HG03432 (cell line): Measurements from ENCODE around the gene CYTH1.

Experiments
- ATAC-seq: cut with Tn5 transposase; IDR thresholded peaks from one replicate; pipeline ENCODE4 v1.9.1; 2021; ENCODE audit warnings: mild to moderate bottlenecking, moderate library complexity; ENCODE audit not compliant: unreplicated experiment

The CYTH1 gene

DNA sequence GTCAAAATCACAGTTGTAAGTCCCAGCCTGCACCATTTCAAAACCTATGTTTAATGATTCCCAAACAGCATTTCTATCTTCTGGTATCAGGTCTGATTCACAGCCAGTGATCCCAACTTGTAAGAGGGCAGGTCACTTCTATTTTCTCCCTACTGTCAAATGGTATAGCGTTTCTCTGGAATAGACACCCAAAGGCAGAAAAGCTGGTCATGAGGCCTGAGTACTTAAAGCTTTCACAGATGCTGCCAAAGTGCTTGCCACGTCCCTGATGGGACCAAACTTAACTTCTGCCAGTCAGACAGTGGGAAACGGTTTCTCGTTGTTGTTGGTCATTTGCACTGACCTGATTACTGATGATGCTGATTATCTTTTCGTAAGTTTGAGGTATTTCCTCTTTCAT is 43.4 kb downstream of the CYTH1 start:
- no peak for ATAC-seq

DNA sequence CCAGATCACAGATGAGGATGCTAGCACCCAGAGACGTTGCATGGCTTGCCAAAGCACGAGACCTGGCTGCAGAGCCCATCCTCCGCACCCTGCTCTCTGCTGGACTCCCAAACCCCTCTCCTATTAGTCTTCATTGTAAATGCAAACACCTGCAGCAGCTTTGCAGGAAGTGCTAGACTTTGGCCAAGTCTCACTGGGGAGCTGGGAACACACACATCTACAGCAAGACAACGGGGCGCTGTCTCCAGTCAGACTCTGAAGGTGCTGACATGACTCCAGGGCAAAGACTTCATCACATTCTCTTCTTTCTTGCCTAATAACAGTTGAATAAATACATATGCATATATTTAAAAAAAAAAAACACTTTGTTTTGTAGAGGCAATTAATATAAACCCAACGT is 43.8 kb downstream of the CYTH1 start:
- no peak for ATAC-seq

DNA sequence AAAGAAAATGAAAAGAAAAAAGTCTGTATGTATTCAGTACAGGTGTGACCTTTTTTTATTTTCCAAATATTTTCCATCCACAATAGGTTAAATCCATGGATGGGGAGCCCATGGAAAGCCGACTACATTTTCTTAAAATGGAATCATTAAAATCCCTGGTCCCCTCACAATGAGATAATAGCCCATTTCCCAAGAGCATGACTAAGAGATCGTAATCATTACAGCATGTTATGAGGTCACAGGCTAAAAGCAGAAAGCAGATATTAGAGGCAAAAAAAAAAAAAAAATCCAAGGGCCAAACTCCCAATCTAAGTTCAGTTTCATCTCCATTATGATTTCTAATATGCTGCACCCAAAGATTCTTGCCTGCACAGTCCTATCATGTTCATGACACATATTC is 44.7 kb downstream of the CYTH1 start:
- no peak for ATAC-seq

DNA sequence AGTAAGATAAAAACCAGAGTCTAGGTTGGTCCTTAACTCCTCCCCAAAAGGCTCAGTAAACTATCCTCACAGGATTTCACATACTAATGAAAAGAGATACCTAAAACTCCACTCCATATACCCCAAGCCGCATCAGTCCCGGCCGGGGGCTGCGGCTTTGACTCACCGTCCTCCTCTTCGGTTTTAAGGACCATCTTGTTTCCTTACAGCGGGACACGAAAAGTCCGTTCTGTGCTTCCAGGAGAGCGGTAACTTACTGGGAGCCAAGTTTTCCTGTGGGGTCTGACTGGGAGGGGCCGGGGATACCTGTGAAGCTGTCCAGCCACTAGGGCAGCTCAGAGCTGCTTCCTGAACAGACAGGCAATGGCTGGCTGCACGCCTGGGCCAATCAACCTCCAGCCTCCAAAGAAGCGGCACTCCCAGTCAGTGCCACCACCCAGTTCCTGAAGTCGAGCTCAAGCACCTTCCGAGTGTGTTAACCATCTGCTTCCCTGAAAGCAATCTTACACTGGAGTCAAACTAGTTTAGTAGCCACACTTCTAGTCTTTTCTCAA is 45.5 kb downstream of the CYTH1 start:
- ATAC-seq, result peak; percentile 46

DNA sequence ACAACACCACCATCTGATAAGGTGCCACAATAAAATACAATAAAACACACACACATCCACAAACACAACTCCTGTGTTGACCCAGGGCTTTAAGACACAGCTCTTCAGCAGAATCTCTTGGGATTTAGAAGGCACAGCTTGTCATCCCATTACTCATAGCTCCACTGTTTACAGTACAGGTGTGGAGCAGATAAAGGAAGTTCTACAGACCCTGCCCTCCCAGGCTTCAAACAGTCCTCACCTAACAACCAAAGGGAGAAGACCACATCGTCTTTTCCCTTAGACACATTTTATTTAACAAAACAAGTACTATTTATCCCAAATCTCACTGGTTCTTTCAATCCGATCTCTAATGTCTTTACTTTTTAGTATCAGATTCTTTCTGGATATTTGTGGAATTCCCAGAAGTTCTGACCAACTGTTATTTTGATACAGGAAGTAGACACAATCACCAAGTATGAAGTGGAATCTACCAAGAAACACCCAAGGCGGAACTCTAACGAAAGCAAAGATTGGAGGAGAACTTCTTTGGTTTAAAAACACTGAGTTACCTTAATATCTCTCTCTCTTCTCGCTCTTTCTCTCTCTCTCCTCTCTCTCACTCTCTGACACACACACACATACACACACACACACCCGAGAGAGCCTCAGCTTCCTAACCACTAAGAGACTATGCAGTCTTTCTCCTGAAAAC is 46.1 kb downstream of the CYTH1 start:
- ATAC-seq, result peak; percentile 2

DNA sequence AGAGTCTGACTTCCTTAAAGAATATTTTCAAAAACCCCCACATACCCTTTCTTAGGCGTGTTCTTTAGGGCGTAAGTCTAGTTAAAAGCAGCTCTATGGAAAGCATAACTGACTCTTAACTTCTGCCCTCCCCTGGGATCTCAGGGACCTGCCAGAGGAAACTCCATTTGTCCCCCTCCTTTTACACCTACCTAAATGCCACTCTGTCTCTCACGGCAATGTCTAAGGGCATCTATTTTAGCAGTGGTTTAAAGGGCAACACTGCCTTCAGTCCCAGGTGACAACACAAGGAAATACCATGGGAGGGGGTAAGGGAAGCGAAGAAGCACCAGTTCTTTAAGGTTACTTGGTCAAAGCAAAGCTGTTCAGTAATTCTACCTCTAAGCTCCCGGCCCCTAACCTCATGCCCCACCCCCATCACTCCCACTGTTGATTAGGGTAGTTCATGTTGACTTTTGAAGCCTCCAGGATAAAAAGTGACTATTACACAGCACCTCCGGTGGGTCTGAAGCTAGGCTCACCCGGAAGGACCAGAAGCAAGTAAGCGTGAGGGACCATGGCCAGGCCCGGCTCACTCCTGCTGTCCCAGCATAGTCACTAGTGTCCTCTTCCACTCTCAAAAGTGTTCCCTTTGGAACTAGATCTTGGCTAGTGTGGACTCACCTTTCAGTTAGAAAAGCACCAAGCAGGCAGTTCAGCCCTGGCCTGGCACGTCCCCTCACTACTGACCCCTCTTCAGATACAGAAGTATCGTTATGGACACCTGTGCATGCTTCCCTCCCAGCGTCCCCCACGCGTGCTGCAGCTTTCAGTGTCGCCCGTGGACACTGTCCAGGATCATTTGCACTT is 47.1 kb downstream of the CYTH1 start:
- no peak for ATAC-seq

DNA sequence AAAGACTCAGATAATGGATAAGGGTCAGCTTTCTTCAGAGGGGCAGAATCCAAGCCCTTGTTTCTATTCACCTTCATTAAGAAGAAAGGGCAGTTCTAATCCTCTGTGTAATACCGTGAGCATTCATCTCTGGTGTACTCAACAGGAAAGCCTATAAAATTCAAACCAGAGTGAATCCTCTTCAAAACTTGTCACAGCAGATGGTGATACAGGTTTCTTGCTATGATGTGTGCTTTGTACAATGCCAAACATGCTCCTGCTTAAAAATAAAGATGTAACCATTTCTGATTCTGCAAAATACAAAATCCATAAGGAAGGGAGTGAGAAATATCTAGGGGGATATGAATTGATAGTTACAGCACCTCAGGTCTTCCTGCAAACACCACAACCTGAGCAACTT is 49.7 kb downstream of the CYTH1 start:
- ATAC-seq, result no peak

DNA sequence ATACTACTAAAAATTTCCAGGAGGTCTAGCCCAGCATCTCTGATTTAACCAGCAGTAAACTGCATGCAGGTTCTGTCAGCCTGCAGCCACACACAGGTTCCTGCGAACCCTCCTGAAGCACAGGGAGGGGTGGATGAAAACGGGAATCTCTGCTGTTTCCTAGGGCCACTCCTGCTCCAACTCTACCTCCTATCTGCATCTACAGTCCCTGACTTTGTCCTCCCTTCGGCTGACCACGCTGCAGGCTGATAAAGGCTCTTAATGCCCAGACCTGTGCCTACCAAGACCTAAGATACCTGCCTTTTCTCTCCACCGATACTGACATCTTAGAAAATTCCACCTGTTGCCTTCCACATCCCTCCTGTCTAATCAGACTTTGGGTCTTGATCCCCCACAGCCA is 50.2 kb downstream of the CYTH1 start:
- no peak for ATAC-seq

DNA sequence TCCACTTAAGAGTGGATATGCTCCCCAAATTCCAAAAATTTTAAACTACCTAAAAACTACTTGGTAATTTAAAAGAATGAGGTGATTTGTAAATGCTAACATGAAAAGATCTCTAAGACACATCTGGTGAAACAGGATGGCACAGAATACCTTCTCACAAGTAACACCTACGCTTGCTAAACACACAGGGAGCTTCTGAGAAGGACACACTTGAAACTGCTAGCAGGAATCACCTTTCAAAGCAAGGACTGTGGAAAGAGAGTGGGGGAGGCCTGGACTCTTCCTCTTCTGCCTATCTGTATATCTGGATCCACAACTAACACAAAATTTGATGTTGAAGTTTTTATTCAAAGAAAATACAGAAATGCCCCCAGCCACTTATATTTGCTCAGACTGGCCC is 52.4 kb downstream of the CYTH1 start:
- no peak for ATAC-seq

DNA sequence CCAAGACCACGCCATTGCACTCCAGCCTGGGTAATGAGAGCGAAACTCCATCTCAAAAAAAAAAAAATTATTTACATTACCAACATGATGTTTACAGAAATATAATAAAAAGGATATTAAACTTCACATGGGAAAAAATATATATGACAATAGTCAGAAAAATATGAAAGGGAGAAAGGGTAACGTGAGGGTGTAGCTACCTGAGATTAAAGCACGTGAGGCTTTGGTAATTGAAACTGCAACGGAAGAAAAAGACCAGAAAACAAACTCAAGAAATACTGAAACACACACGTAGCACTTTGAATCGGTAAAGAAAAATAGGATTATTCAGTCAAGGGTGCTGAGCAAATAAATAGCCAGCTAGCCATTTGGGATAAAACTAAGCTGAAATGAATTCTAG is 53.6 kb downstream of the CYTH1 start:
- ATAC-seq, result no peak

DNA sequence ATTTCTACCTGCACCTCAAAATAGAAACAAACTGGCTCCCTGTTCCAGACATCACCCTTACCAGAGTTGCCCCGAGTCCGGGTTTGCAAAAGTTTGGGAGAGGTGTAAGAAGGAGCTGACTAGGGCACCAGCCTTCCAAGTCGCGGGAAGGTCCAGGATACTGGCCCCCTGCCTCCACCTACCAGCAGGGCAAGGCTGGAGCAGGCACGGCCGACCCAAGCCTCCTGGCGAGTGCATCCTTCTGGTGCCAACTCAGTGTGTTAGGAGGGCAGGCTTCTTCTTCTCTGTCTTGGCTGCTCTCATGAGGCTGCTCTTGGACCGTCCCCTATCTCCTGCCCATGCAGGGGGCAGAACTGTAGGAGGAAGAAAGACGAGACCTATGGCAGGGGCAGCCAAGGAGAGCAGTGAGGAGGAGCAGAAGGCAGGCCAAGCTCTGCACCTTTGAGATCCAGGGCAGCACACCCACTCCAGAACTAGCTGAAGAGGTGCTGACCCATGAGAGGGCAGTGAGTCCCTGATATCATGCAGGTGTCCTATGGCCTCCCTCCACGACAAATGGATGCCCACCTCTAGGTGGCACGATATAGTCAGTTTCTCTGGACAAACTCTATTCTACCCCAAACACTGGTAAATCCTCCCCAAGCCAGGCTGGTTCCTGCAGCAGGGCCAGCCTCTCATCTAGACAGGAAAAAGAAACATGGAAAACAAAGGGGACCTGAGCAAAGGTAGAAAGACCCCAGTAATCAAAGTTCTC is 54.4 kb downstream of the CYTH1 start:
- no peak for ATAC-seq

DNA sequence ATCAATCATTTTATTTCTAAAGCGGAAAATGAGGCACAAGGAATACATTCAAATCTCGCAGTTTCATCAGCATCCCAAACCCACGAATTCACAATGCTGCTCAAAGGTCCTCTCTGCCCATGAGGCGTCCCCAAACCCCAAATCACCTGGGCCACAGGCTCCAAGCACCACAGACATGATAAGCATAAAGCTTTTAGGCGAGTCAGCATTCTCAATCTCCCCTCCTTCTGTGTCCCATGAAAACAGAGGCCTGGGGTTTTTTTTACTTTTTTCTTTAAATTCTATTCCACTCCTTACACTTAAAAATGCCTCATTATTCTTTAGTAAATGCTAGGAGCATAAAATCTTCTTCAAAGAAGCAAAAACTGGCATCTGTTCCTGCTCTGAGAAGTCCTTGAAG is 55.0 kb downstream of the CYTH1 start:
- no peak for ATAC-seq

DNA sequence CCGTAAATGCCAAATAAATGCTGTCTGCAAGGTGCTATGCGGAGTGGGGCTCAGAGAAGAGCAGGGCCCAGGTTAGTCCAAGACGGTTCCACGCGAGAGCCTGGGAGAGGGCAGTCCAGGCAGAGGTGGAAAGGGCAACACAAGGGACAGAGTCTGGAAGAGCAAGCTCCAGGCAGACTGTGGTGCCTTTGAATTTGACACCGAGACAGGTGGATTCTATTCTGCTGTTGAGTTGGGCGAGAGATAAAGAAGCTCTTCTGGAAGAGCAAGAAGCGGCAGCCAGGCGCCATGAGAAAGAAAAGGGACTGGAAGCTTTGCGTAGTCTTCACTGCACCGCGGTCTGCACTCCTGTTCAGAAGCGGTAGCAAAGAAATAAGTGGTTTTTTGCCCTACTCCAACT is 55.6 kb downstream of the CYTH1 start:
- ATAC-seq, result no peak

DNA sequence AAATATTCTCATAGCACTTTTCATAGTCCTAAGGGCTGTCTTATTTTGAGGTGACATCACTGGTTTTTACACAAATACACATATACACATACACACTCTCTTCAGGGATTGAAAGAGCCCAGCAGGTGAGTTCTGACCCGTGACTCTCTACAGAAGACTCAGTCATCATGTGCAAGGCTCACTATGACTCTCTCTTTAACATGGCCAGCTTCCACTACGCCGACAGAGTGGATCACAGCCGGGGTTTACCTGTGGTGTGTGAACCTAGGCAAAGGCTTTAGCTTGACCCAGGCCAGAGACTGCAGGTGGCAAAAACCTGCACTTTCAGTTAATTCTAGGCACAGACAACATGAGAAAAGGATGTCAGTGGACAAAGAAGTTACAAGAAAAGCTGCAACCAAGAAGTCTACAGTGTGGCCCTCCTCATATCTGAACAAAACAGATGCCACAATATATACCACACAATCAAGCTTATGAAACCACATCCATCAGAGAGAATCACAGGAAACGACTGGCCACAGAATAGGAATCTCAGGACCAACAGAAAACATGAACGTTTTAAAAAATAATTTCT is 56.5 kb downstream of the CYTH1 start:
- peak; percentile 41 for ATAC-seq

DNA sequence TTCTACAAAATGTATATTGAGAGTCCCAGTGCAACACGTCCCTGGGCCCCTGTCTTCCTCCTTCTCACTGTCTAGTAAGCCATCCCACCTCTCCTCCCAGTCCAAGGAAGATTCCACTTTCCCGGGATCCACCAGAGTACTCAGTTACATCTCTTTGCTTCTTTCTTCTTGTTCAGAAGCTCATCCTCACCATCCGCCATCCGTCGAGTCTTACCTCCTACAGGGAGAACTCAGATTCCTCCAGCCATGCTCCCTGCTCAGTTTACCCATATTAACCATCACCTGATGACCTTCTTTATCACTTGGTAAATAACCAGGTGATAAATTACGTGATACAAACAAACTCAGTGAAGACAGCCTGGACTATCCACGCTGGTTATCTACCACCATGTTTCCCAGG is 57.1 kb downstream of the CYTH1 start:
- no peak for ATAC-seq

DNA sequence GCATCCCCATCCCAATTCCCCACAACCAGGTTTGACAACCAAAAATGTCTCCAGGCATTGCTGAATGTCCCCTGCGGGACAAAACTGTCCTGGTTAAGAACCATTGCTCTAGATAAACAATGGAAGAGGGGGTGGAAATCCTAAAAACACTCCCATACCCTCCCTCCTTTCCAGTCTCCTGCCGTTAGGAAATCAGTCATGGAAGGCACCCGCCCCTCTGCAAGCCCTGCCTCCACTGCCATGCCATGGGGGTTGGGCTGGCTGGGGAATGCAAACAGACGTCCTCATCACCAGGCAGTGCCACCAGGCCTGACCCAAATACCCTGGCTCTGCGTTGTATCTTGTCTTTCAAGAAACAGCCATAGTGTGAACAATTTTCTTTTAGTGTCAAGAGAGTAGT is 57.5 kb downstream of the CYTH1 start:
- no peak for ATAC-seq

DNA sequence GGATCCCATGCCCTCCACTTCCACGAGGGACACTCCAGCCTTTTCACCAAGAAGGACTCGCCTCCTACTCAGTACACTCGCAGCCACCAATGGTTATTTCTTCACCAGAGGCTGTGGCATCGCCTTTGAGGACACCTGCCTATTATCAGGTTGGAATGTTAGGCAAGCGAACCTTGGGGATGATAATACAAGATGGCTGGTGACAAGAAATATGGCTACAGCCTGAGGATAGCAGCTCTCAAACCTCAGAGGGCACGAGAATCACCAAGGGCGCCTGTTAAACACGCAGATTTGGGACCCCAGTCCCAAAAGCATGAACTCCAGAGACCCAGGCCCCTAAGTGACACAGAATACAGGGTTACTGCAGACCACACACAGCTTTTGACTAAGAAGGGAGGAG is 58.1 kb downstream of the CYTH1 start:
- no peak for ATAC-seq

DNA sequence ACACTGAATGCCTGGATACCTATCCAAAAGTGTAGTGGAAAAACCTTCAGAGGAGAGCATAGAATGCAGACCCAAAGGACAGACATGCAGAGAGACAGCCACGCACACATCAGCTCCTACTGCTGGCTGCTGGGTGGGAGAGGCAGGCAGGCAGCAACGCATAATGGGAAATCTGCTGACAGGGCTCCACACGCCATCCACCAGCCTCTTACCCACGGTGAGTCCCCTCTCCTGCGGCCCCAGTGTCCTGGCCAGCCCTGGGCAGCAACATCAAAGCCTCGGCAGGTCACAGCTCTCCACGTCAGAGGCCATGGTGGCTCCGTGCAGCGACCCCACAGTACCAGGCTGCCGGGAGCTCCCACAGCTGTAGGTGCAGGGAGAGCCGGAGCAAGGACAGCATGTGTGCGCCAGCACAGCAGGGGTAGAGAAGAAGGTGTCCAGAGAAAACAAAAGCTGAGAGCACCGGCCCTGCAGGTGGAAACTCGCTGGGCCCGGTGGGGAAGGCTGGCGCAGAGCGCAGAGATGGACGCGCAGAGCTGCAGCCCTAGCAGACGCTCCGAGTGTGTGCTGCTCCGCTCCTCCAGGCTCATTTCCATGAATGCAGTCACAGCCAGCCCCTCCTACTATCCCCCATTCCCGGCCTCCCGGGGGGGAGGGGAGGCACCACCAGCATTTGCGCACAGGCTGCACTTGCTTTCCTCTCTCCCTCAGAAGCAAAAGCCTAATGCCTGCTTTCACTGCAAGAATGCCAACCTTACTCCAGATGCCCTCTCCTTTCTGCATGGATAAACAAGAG is 58.9 kb downstream of the CYTH1 start:
- ATAC-seq, result no peak

DNA sequence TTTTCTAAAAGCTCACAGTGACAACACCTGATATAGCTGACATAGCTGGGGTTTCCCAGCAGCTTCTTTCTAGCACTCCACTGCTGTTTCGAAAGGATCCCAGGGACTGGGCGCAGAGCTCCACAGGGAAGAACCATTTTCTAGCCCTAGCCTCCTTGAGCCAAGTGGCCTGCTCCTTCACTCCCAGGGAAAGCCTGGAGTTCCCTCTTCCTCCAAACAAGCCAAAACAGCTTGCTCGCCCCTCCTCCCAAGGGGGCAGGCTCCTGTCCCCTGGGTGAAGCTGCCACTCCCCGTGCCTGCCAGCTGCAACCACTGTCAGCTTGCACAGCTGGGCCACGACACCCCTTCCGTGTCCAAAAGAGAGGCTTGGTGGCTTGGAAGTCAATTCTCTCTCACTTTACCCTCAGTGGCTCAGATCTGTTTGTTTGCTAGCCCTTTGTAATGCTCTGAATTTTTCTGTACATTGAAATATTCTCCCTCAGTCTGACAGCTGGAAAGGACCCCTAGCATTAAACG is 59.8 kb downstream of the CYTH1 start:
- peak; percentile 48 for ATAC-seq

DNA sequence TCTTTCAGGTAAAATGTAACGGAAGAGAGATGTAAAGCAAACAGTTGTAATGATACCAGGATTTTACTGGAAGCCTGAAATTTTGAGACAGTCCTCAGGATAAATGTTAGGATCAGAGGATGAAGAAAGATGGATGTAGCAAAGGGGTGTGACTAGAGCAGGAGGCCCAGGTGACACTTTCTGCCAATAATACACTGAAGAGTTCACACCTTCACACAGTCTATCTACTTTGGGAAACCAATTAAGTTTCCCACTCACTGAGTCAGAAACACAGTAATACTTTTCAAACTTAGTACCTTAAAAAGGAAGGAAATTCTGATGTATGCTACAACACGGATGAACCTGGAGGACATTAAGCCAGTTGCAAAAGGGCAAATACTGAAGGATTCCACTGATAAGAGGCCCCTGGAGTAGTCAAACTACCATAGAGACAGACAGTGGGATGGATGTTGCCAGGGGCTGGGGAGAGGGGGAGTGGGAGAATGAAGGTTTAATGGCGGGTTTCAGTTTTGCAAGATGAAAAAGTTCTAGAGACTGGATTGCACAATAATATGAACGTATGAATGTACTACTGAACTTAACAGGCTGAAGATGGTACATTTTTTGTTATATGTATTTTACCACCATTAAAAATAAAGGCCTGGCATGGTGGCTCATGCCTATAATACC is 62.3 kb downstream of the CYTH1 start:
- ATAC-seq, result no peak
